ENCODE measurements around the gene ZNF597. TPM values are rescaled to one million over a fixed set of nuclear protein-coding genes. Genes with fewer than 3 reads are reported as not detected.

Gene ZNF597
- total and polyA plus RNA-seq, 10 of the 15 experiments (the other 5 are each of a cell fraction or from before 2014, with no cell fraction given): 0.80 to 2.8 (median 2.0) TPM

DNA sequence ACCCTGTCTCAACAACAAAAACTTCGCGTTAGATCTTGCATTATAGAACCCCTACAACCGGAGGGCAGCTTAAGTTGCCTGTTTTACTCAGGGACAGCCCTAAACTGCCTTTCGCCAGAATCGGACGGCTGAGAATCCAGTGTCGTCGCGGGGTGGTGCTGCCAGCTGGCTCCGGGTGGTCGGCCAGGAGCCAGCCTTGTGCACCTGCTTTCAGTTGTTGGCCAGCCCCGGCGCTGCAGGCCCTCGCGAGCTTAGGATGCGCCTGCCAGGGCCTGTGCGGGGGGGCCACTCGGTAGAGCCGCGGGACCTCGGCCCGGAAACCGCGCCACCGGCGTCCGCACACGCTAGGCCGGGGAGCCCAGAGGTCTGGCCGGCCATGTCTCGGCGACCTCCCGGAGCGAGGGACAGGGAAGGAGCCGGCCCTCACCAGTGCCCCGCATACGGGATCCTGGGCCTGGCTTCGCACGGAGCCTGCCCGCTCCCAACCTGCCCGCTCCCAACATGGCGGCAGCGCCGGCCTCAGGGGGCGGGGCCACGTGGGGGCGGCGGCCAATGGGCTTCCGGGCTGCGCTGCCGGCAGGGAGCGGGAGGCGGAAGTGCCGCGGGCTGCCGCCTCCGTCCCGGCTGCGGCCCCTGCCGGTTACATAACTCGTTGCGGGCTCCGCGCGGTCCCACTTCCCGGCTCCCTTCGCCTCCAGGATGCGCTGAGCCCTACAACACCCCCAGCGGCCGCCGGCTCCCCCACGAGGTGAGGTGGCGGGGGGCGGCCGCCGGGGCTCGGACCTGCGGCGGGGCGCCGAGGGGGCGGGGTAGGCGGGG is 14.3 kb upstream of the ZNF597 start (continued):
- TF ChIP-seq, protein P1, sequence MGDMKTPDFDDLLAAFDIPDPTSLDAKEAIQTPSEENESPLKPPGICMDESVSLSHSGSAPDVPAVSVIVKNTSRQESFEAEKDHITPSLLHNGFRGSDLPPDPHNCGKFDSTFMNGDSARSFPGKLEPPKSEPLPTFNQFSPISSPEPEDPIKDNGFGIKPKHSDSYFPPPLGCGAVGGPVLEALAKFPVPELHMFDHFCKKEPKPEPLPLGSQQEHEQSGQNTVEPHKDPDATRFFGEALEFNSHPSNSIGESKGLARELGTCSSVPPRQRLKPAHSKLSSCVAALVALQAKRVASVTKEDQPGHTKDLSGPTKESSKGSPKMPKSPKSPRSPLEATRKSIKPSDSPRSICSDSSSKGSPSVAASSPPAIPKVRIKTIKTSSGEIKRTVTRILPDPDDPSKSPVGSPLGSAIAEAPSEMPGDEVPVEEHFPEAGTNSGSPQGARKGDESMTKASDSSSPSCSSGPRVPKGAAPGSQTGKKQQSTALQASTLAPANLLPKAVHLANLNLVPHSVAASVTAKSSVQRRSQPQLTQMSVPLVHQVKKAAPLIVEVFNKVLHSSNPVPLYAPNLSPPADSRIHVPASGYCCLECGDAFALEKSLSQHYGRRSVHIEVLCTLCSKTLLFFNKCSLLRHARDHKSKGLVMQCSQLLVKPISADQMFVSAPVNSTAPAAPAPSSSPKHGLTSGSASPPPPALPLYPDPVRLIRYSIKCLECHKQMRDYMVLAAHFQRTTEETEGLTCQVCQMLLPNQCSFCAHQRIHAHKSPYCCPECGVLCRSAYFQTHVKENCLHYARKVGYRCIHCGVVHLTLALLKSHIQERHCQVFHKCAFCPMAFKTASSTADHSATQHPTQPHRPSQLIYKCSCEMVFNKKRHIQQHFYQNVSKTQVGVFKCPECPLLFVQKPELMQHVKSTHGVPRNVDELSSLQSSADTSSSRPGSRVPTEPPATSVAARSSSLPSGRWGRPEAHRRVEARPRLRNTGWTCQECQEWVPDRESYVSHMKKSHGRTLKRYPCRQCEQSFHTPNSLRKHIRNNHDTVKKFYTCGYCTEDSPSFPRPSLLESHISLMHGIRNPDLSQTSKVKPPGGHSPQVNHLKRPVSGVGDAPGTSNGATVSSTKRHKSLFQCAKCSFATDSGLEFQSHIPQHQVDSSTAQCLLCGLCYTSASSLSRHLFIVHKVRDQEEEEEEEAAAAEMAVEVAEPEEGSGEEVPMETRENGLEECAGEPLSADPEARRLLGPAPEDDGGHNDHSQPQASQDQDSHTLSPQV (IDR thresholded peaks at IDR 0.05): 0 out of 2 replicates have a peak, but pooled peaks have one; percentile 64
- TF ChIP-seq SIX5 (IDR thresholded peaks at IDR 0.05; ENCODE audit: low read depth, low read length, severe bottlenecking) (peak; percentile 54), CREB1 (IDR thresholded peaks at IDR 0.05; ENCODE audit: low read depth) (peak; percentile 39; the same call in 1 of the 2 replicates), TAF1 (IDR thresholded peaks at IDR 0.05; ENCODE audit: borderline replicate concordance, low read depth, low read length) (peak; percentile 66; the same call in 1 of the 2 replicates), STAT1 (conservative IDR thresholded peaks at IDR 0.05) (peak; percentile 78), HDAC2 (IDR thresholded peaks at IDR 0.05) (no peak), LARP7 (IDR thresholded peaks at IDR 0.05) (peak; percentile 87), NR2F1 (conservative IDR thresholded peaks at IDR 0.05) (0 out of 2 replicates have a peak, but pooled peaks have one; percentile 34), GABPA (IDR thresholded peaks at IDR 0.05; ENCODE audit: low read depth) (peak; percentile 64; the same call in 1 of the 2 replicates), KLF5 (IDR thresholded peaks at IDR 0.05; ENCODE audit: partially characterized antibody) (peak; percentile 39), CHD1 (IDR thresholded peaks at IDR 0.05; ENCODE audit: low read depth, low read length) (no peak), SMAD5 (IDR thresholded peaks at IDR 0.05; ENCODE audit: low read depth) (0 out of 2 replicates have a peak, but pooled peaks have one; percentile 37)
- TF ChIP-seq, protein P2, sequence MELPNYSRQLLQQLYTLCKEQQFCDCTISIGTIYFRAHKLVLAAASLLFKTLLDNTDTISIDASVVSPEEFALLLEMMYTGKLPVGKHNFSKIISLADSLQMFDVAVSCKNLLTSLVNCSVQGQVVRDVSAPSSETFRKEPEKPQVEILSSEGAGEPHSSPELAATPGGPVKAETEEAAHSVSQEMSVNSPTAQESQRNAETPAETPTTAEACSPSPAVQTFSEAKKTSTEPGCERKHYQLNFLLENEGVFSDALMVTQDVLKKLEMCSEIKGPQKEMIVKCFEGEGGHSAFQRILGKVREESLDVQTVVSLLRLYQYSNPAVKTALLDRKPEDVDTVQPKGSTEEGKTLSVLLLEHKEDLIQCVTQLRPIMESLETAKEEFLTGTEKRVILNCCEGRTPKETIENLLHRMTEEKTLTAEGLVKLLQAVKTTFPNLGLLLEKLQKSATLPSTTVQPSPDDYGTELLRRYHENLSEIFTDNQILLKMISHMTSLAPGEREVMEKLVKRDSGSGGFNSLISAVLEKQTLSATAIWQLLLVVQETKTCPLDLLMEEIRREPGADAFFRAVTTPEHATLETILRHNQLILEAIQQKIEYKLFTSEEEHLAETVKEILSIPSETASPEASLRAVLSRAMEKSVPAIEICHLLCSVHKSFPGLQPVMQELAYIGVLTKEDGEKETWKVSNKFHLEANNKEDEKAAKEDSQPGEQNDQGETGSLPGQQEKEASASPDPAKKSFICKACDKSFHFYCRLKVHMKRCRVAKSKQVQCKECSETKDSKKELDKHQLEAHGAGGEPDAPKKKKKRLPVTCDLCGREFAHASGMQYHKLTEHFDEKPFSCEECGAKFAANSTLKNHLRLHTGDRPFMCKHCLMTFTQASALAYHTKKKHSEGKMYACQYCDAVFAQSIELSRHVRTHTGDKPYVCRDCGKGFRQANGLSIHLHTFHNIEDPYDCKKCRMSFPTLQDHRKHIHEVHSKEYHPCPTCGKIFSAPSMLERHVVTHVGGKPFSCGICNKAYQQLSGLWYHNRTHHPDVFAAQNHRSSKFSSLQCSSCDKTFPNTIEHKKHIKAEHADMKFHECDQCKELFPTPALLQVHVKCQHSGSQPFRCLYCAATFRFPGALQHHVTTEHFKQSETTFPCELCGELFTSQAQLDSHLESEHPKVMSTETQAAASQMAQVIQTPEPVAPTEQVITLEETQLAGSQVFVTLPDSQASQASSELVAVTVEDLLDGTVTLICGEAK (IDR thresholded peaks at IDR 0.05; ENCODE audit: borderline replicate concordance): no peak
- TF ChIP-seq, protein P3, sequence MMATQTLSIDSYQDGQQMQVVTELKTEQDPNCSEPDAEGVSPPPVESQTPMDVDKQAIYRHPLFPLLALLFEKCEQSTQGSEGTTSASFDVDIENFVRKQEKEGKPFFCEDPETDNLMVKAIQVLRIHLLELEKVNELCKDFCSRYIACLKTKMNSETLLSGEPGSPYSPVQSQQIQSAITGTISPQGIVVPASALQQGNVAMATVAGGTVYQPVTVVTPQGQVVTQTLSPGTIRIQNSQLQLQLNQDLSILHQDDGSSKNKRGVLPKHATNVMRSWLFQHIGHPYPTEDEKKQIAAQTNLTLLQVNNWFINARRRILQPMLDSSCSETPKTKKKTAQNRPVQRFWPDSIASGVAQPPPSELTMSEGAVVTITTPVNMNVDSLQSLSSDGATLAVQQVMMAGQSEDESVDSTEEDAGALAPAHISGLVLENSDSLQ (IDR thresholded peaks at IDR 0.05): peak; percentile 18; the same call in 1 of the 2 replicates
